ES-I3 (cell line): ENCODE data around the gene ACOX2.

Experiments
- H3K36me3 ChIP-seq: 2 replicates; pipeline ENCODE4 v1.6.1; 2013; ENCODE audit warnings: mild to moderate bottlenecking, low read length, control low read depth, moderate library complexity; ENCODE audit not compliant: insufficient read depth
- H3K4me1 ChIP-seq: 2 replicates; pipeline ENCODE4 v1.6.1; 2013; ENCODE audit warnings: mild to moderate bottlenecking, control low read depth, low read length; ENCODE audit not compliant: insufficient read depth
- H3K9ac ChIP-seq: 2 replicates; pipeline ENCODE4 v1.6.1; 2013; ENCODE audit warnings: low read depth, mild to moderate bottlenecking, low read length, moderate library complexity
- H3K9me3 ChIP-seq: 2 replicates; pipeline ENCODE4 v1.6.1; 2013; ENCODE audit warnings: mild to moderate bottlenecking, low read length, moderate library complexity; ENCODE audit not compliant: control insufficient read depth, insufficient read depth

Gene ACOX2

GRCh38 chr3:58471025-58471887 is 65.7 kb downstream of the ACOX2 start:
- H3K9me3 ChIP-seq, result no peaks in the 10 kb centered on the region
- H3K4me1 ChIP-seq, result peaks cover 22% of the 10 kb centered on the region
- H3K9ac ChIP-seq, result no peak overlapping the region
- H3K36me3 ChIP-seq, result no peaks in the 10 kb centered on the region

GRCh38 chr3:58470363-58471024 is 66.5 kb downstream of the ACOX2 start:
- no peak overlapping the region for H3K9ac ChIP-seq
- peaks cover 22% of the 10 kb centered on the region for H3K4me1 ChIP-seq
- no peaks in the 10 kb centered on the region for H3K36me3 ChIP-seq
- H3K9me3 ChIP-seq, result no peaks in the 10 kb centered on the region

GRCh38 chr3:58469096-58469495 is 67.9 kb downstream of the ACOX2 start:
- Histone ChIP-seq H3K9me3 (no peaks in the 10 kb centered on the region), H3K36me3 (no peaks in the 10 kb centered on the region), H3K4me1 (peaks cover 22% of the 10 kb centered on the region), H3K9ac (no peak overlapping the region)

DNA sequence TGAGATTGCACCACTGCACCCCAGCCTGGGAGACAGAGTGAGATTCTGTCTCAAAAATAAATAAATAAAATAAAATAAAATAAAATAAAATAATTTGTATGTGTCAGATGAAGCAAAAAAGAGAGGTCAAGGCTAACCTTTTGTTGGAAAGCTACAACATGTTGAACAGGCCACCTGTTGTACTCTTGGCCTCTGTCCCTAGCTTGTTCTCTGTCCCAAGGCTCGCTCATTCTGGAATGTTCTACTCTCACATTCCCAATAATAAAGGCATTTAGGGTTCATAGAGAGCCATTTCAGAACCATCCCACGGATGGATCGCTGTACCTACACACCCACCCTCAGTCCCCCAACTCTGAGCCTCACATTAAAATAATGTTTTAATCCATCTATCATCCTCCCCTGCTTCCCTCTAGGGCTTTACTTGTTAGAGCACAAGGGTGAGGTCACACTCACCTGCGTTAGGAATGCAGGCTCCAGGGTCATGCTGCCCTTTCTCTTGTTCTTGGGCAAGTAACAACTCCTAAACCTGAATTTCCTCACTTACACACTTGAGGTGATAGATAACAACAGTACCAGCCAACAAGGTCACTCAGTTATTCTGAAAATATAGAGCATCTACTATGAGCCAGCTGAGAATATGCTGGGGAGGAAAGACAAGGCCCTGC is 70.0 kb downstream of the ACOX2 start:
- no peaks in the 10 kb centered on the region for H3K36me3 ChIP-seq
- no peak overlapping the region for H3K9ac ChIP-seq
- H3K9me3 ChIP-seq, result no peaks in the 10 kb centered on the region
- H3K4me1 ChIP-seq, result peaks cover 21% of the 10 kb centered on the region

GRCh38 chr3:58464866-58465265 is 72.1 kb downstream of the ACOX2 start:
- Histone ChIP-seq H3K36me3 (no peaks in the 10 kb centered on the region), H3K9ac (no peak overlapping the region), H3K9me3 (no peaks in the 10 kb centered on the region), H3K4me1 (peaks cover 3% of the 10 kb centered on the region; the same call in 1 of the 2 replicates)

- Histone ChIP-seq H3K9ac (no peak overlapping the region), H3K9me3 (no peaks in the 10 kb centered on the region), H3K36me3 (no peaks in the 10 kb centered on the region), H3K4me1 (peaks cover 3% of the 10 kb centered on the region; the same call in 1 of the 2 replicates)
These were observed 73.1 kb downstream of the ACOX2 start for GRCh38 chr3:58463942-58464271.

DNA sequence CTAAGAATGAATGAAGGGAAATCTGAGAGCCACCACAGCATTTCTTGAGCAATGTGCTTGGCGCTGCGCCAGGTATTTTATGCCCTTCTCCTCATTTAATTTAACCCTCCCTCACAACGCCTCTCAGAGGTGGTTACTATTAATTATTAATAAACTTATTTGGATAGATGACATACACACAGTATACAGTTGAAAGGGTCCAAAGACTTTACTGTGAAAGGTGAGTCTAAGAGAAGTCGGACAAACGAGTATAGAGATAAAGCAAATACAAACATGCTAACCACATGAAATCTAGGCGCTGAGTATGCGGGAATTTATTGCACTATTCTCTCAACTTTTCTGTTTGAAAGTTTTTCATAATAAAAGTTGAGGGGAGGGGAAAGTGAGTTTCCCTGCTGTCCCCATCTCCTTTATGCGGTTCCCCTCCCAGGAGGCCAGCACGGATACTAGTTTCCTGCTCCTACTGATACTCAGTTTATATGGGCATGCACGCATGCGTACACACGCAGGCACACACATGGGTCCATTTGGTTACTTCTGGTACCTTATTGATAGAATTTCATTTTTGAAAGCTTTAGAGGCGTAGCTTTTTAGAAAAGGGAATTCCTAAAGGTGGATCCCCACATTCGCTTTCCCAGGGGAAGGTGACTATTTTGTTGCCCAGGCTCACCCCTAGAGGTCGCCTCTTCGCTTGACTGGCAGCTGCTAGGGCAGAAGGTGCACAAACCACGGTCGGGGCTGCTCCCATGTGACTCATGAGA is 73.6 kb downstream of the ACOX2 start:
- H3K9me3 ChIP-seq, result no peaks in the 10 kb centered on the region
- H3K36me3 ChIP-seq, result no peaks in the 10 kb centered on the region
- peaks cover 3% of the 10 kb centered on the region; the same call in 1 of the 2 replicates for H3K4me1 ChIP-seq
- peak overlapping the region; percentile 25; the same call in 1 of the 2 replicates for H3K9ac ChIP-seq

- H3K9ac ChIP-seq, result no peak overlapping the region
- H3K36me3 ChIP-seq, result no peaks in the 10 kb centered on the region
- no peaks in the 10 kb centered on the region for H3K9me3 ChIP-seq
These were observed 74.2 kb downstream of the ACOX2 start for GRCh38 chr3:58462829-58463180.

DNA sequence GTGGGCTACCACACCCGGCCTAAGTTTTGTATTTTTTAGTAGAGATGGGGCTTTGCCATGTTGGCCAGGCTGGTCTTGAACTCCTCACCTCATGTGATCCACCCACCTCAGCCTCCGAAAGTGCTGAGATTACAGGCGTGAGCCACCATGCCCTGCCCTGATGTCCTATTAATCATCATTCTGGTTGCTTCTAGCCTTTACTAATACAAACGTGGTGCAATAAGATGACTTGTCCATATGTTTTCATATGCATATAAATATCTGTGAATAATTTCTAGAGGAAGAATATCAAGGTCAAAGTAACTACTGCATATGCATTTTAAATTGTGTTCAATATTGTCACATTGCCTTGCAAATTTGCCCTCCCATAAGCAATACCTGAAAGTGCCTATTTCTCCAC is 77.8 kb downstream of the ACOX2 start:
- Histone ChIP-seq H3K36me3 (no peaks in the 10 kb centered on the region), H3K9me3 (no peaks in the 10 kb centered on the region; the same call in 1 of the 2 replicates), H3K9ac (no peak overlapping the region), H3K4me1 (no peaks in the 10 kb centered on the region; the same call in 1 of the 2 replicates)

More at GRCh38 chr3:58462829-58463180, 74.2 kb downstream of the ACOX2 start:
- H3K4me1 ChIP-seq, result peaks cover 3% of the 10 kb centered on the region; the same call in 1 of the 2 replicates
